ENCODE results near the gene SH2D4B.

SH2D4B gene

GRCh38 chr10:80496555-80497172 lies 41.0 kb upstream of the SH2D4B start:
- H4K20me1 ChIP-seq (ENCODE audit: insufficient read depth, low read length) = no peaks in the 10 kb centered on the region
- H3K36me3 ChIP-seq (ENCODE audit: insufficient read depth, low read length) = peaks cover 54% of the 10 kb centered on the region
- TF ChIP-seq, protein P1, sequence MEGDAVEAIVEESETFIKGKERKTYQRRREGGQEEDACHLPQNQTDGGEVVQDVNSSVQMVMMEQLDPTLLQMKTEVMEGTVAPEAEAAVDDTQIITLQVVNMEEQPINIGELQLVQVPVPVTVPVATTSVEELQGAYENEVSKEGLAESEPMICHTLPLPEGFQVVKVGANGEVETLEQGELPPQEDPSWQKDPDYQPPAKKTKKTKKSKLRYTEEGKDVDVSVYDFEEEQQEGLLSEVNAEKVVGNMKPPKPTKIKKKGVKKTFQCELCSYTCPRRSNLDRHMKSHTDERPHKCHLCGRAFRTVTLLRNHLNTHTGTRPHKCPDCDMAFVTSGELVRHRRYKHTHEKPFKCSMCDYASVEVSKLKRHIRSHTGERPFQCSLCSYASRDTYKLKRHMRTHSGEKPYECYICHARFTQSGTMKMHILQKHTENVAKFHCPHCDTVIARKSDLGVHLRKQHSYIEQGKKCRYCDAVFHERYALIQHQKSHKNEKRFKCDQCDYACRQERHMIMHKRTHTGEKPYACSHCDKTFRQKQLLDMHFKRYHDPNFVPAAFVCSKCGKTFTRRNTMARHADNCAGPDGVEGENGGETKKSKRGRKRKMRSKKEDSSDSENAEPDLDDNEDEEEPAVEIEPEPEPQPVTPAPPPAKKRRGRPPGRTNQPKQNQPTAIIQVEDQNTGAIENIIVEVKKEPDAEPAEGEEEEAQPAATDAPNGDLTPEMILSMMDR (IDR thresholded peaks at IDR 0.05; ENCODE audit: low read length) = no peak
- no peak for TF ChIP-seq EZH2 (IDR thresholded peaks at IDR 0.05; ENCODE audit: borderline replicate concordance, low read length)
- H3K4me1 ChIP-seq (ENCODE audit: insufficient read depth, low read length, severe bottlenecking) = peaks cover 45% of the 10 kb centered on the region
- H3K9me3 ChIP-seq (ENCODE audit: low read length) = 0 out of 2 replicates have a peak, but pooled peaks cover 4% of the 10 kb centered on the region
- H3K9ac ChIP-seq (ENCODE audit: low read length) = no peak overlapping the region
- no peaks in the 10 kb centered on the region for H3K9me2 ChIP-seq (ENCODE audit: low read depth, low read length)
- H3K27ac ChIP-seq (ENCODE audit: low read depth, low read length, poor library complexity, severe bottlenecking) = no peak overlapping the region
- no peak overlapping the region for H3K4me2 ChIP-seq (ENCODE audit: low read length)
- peaks cover 10% of the 10 kb centered on the region; the same call in 1 of the 2 replicates for H3K79me2 ChIP-seq (ENCODE audit: insufficient read depth, low read length)
- H2AFZ ChIP-seq (ENCODE audit: low read length) = no peak overlapping the region
- H3F3A ChIP-seq (ENCODE audit: insufficient read depth, low read length) = no peaks in the 10 kb centered on the region
- H3K27me3 ChIP-seq (ENCODE audit: insufficient read depth, low read length) = no peaks in the 10 kb centered on the region
- no peak overlapping the region for H3K4me3 ChIP-seq (ENCODE audit: low read depth, low read length, poor library complexity, severe bottlenecking)

- H3K4me1 ChIP-seq (ENCODE audit: insufficient read depth, low read length, severe bottlenecking) = peaks cover 46% of the 10 kb centered on the region
- H3K27me3 ChIP-seq (ENCODE audit: insufficient read depth, low read length) = no peaks in the 10 kb centered on the region
- H3K27ac ChIP-seq (ENCODE audit: low read depth, low read length, poor library complexity, severe bottlenecking) = peak overlapping the region; percentile 68
- peaks cover 46% of the 10 kb centered on the region for H3K36me3 ChIP-seq (ENCODE audit: insufficient read depth, low read length)
- H3K79me2 ChIP-seq (ENCODE audit: insufficient read depth, low read length) = peaks cover 10% of the 10 kb centered on the region; the same call in 1 of the 2 replicates
- no peaks in the 10 kb centered on the region for H3F3A ChIP-seq (ENCODE audit: insufficient read depth, low read length)
- no peak overlapping the region for H2AFZ ChIP-seq (ENCODE audit: low read length)
- H3K9me2 ChIP-seq (ENCODE audit: low read depth, low read length) = no peaks in the 10 kb centered on the region
- no peaks in the 10 kb centered on the region for H4K20me1 ChIP-seq (ENCODE audit: insufficient read depth, low read length)
- TF ChIP-seq, protein P1 (IDR thresholded peaks at IDR 0.05; ENCODE audit: low read length) = no peak
- no peak for TF ChIP-seq EZH2 (IDR thresholded peaks at IDR 0.05; ENCODE audit: borderline replicate concordance, low read length)
- 0 out of 2 replicates have a peak, but pooled peaks cover 4% of the 10 kb centered on the region for H3K9me3 ChIP-seq (ENCODE audit: low read length)
- no peak overlapping the region for H3K9ac ChIP-seq (ENCODE audit: low read length)
- H3K4me3 ChIP-seq (ENCODE audit: low read depth, low read length, poor library complexity, severe bottlenecking) = no peak overlapping the region
- no peak overlapping the region for H3K4me2 ChIP-seq (ENCODE audit: low read length)
Observed at GRCh38 chr10:80497187-80498077, 40.3 kb upstream of the SH2D4B start.

DNA sequence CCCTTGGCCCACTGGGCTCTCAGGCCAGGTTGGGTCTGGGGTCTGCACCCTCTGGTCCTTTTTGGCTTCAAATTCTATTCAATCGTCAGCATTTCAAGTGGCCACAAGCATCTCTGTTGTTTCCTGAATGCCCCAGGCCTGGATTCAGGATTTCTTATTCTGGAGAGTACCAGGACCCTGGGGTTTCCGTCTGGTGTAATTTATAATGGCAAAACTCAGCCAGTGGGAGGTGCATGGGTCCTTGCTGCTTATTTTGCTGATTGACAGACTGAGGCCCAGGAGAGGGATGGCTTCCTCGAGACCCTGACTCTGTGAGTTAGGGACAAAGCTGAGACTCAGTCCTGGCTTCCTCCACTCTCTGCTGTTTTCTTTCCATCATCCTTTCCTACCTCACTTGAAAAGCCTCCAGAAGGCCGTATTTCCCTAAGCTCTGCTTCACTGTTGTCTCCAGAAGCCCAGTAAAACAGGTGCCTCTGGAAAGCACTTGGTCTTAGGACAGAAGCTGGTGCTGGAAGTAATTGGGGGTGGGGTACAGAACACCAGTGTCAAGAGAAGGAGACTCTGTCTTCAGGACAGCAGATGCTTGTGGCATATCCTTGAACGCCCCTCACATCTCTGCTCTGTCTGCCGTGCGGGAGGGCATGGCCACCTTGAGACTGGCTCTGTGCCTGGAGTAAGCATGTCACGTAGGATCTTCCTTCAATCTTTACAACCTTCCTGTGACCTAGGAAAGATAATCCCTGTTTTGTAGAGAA lies 39.4 kb upstream of the SH2D4B start:
- no peaks in the 10 kb centered on the region for H3F3A ChIP-seq (ENCODE audit: insufficient read depth, low read length)
- H3K4me2 ChIP-seq (ENCODE audit: low read length) = peak overlapping the region; percentile 40; the same call in 1 of the 2 replicates

More for the DNA sequence above, 39.4 kb upstream of the SH2D4B start:
- Histone ChIP-seq H4K20me1 (ENCODE audit: insufficient read depth, low read length) (no peaks in the 10 kb centered on the region), H3K9me3 (ENCODE audit: low read length) (0 out of 2 replicates have a peak, but pooled peaks cover 4% of the 10 kb centered on the region), H3K9ac (ENCODE audit: low read length) (peak overlapping the region; percentile 20; the same call in 1 of the 2 replicates), H3K79me2 (ENCODE audit: insufficient read depth, low read length) (peaks cover 10% of the 10 kb centered on the region; the same call in 1 of the 2 replicates), H3K27me3 (ENCODE audit: insufficient read depth, low read length) (no peaks in the 10 kb centered on the region), H3K4me1 (ENCODE audit: insufficient read depth, low read length, severe bottlenecking) (peaks cover 47% of the 10 kb centered on the region), H2AFZ (ENCODE audit: low read length) (no peak overlapping the region), H3K4me3 (ENCODE audit: low read depth, low read length, poor library complexity, severe bottlenecking) (no peak overlapping the region), H3K27ac (ENCODE audit: low read depth, low read length, poor library complexity, severe bottlenecking) (peak overlapping the region; percentile 68), H3K36me3 (ENCODE audit: insufficient read depth, low read length) (peaks cover 40% of the 10 kb centered on the region), H3K9me2 (ENCODE audit: low read depth, low read length) (no peaks in the 10 kb centered on the region)
- TF ChIP-seq EZH2 (IDR thresholded peaks at IDR 0.05; ENCODE audit: borderline replicate concordance, low read length) = no peak
- TF ChIP-seq, protein P1 (IDR thresholded peaks at IDR 0.05; ENCODE audit: low read length) = no peak

Data from OCI-LY1 (cell line).